ENCODE results near the gene ATRAID.

Gene ATRAID

GRCh38 chr2:27219091-27219490 lies 7.2 kb downstream of the ATRAID start:
- DNase-seq (ENCODE audit: low spot score): no peak

DNA sequence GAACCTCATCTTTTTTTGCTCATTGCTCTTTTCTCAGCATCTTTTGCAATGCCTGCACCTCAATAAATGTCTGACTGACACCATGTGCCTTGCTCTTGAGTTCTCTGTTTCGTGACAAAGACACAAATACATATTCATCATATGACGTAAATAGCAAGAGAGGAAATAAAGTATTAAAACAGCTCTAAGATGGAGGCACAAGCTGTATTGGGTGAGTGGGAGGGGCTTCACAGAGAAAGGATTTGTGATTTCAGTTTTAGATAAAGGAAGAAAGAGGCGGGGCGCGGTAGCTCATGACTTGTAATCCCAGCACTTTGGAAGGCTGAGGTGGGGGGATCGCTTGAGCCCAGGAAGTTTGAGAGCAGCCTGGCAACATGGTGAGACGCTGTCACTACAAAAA lies 8.2 kb downstream of the ATRAID start:
- DNase-seq (ENCODE audit: low spot score): no peak

- DNase-seq (ENCODE audit: low spot score): no peak
These were observed 9.3 kb downstream of the ATRAID start for GRCh38 chr2:27221166-27221565.

DNA sequence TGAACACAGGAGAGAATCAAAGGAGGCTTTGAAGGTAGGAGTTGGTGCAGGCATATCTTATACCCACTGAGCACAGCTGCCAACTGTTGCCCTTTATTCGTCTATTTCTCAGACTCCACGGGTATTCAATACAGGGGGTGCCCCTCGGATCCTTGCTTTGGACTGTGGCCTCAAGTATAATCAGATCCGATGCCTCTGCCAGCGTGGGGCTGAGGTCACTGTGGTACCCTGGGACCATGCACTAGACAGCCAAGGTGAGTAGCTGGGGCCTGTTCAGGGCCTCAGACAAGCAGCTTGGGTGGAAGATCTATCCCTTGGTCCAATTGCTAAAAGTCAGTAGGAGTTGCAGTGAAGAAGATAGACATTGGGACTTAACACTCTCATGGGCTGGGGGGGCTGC lies 10.6 kb downstream of the ATRAID start:
- no peak for DNase-seq (ENCODE audit: low spot score)

GRCh38 chr2:27223416-27223815 lies 11.6 kb downstream of the ATRAID start:
- no peak for DNase-seq (ENCODE audit: low spot score)

DNA sequence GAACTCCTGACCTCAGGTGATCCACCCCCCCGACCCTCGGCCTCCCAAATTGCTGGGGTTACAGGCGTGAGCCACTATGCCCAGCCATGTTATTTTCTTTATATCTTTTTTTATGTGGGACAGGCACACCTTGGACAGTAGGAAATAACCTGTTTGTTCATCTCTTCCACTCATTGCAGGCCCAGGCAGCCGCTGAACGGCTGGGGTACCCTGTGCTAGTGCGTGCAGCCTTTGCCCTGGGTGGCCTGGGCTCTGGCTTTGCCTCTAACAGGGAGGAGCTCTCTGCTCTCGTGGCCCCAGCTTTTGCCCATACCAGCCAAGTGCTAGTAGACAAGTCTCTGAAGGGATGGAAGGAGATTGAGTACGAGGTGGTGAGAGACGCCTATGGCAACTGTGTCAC lies 13.7 kb downstream of the ATRAID start:
- no peak for DNase-seq (ENCODE audit: low spot score)

DNA sequence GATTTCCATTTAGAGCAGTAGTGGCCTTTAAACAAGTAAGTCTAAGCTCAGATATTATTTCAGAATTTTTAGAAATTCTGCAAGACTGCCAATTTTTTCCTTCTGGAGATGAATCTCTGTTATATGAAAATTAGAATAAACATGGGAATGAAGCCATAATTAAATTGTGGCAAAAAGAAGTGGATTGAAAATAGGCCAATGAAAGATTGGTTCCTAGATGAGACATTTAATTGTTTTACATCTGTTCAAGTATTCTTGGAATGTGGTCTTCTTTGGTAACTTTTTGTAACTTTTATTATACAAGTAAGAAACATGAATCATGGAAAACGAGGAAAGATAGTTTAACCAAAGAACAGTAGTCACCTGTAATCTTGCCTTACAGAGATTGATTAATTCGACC lies 15.7 kb downstream of the ATRAID start:
- no peak for DNase-seq (ENCODE audit: low spot score)

DNA sequence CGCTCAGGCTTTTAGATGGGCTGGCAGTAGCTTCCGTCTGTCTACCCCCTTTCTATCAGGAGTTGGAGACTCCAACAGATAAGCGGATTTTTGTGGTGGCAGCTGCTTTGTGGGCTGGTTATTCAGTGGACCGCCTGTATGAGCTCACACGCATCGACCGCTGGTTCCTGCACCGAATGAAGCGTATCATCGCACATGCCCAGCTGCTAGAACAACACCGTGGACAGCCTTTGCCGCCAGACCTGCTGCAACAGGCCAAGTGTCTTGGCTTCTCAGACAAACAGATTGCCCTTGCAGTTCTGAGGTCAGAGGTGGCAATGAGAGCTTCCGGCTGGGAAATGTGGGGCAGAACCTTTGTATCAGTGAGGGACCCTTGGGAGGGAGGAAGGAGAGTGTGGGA lies 20.1 kb downstream of the ATRAID start:
- DNase-seq (ENCODE audit: low spot score): no peak

GRCh38 chr2:27233341-27233740 lies 21.5 kb downstream of the ATRAID start:
- DNase-seq (ENCODE audit: low spot score): no peak

DNA sequence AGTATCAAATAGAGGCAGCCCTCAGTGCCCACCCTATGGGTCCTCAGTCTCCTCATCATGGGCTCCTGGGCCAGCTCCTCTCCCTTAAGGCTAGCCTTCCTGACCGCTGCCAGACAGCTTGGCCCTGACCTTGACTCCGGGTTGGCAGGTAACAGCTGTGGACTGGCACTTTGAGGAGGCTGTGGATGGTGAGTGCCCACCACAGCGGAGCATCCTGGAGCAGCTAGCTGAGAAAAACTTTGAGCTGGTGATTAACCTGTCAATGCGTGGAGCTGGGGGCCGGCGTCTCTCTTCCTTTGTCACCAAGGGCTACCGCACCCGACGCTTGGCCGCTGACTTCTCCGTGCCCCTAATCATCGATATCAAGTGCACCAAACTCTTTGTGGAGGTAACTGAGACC lies 24.3 kb downstream of the ATRAID start:
- no peak for DNase-seq (ENCODE audit: low spot score)

GRCh38 chr2:27236626-27237025 lies 24.8 kb downstream of the ATRAID start:
- DNase-seq (ENCODE audit: low spot score): no peak

DNA sequence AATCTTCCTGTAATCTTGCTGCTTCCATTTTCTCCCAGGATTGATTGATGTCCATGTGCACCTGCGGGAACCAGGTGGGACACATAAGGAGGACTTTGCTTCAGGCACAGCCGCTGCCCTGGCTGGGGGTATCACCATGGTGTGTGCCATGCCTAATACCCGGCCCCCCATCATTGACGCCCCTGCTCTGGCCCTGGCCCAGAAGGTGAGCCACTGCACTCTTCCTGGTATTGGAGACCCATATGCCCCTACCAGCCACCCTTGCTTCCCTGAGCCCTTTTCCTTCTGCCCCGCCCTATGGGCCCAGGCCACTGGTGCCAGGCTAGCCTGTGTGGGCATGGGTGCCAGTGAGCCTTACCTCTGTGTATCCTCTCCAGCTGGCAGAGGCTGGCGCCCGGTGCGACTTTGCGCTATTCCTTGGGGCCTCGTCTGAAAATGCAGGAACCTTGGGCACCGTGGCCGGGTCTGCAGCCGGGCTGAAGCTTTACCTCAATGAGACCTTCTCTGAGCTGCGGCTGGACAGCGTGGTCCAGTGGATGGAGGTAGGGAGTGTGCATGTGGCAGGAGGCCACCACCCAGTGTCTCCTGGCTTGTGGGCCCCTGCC lies 25.6 kb downstream of the ATRAID start:
- DNase-seq (ENCODE audit: low spot score): no peak

GRCh38 chr2:27238976-27239375 lies 27.1 kb downstream of the ATRAID start:
- DNase-seq (ENCODE audit: low spot score): no peak

DNA sequence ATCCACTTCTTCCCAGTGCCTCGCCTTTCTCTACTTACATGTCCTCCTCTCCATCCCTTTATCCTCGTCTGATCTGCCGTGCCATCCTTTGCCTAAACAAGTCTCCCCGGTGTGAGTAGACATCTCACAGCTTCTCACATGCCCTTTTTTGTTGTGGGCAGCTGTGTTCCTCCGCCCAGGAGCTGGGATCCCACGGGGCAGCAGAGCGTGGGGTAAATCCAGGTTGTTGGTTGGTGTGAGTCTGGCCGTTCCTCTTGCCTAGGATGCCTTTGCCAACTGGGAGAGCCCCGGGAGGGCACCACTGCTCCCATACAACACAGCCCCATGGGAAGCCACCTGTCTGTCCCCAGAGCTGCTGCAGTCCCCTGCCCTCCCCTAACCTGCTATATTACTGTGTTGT lies 28.6 kb downstream of the ATRAID start:
- DNase-seq (ENCODE audit: low spot score): no peak

DNA sequence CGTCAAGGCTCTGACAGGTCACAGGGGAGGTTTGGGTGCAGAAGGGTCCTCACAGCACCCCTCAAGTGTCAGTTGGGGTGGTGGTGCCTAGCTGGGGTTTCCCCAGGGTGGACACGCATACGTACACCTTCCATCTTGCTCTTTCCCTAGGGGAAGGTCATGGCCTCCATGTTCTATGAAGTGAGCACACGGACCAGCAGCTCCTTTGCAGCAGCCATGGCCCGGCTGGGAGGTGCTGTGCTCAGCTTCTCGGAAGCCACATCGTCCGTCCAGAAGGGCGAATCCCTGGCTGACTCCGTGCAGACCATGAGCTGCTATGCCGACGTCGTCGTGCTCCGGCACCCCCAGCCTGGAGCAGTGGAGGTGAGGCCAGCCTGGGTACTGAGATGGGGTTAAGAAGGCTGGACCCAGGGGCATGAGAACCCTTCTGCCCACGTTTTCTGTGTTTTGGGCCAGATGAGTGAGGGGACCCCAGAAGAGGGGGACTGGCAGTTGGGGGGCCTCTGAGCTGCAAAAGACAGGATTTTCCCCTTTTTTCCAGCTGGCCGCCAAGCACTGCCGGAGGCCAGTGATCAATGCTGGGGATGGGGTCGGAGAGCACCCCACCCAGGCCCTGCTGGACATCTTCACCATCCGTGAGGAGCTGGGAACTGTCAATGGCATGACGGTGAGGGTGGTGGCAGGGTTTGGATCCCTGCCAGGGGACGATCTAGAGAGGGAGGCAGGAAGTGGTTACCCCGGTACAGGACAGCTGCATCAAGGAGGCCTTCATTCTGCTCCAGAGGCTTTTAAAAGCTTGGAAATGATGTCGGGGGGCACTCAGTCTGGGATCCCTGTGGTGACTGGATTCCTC lies 30.1 kb downstream of the ATRAID start:
- DNase-seq (ENCODE audit: low spot score): no peak

DNA sequence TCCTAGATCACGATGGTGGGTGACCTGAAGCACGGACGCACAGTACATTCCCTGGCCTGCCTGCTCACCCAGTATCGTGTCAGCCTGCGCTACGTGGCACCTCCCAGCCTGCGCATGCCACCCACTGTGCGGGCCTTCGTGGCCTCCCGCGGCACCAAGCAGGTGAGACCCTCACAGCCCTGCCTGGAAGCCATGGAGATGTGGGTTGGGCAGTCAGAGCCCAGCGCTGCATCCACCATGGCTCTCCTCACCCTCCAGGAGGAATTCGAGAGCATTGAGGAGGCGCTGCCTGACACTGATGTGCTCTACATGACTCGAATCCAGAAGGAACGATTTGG lies 30.7 kb downstream of the ATRAID start:
- no peak for DNase-seq (ENCODE audit: low spot score)

DNA sequence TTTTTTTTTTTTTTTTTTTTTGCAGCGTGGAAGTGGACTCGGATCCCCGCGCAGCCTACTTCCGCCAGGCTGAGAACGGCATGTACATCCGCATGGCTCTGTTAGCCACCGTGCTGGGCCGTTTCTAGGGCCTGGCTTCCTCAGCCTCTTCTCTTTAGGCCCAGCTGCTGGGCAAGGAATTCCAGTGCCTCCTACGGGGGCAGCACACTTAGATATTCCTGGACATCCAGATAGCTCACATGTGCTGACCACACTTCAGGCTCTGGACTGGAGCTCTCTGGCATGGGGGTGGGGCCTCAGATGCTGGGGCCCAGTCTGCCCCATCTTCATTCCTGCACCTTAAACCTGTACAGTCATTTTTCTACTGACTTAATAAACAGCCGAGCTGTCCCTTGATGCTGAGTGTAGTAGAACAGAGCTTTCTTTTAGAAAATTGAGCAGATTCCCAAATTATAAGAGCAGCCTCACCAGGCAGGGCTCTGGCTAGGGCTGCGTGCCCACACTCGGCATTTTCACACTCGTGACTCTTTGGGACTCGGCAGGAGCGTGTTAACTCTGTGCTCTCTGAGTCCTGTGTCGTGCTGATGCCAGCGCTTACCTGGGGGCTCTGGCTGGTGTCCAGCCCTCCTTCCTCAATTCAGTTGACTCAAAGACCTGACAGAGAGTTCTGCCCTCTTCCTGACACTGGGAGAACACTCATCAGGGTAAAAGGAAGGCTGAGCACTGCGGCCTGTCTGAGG lies 31.7 kb downstream of the ATRAID start:
- no peak for DNase-seq (ENCODE audit: low spot score)

GRCh38 chr2:27245116-27245515 lies 33.3 kb downstream of the ATRAID start:
- no peak for DNase-seq (ENCODE audit: low spot score)

DNA sequence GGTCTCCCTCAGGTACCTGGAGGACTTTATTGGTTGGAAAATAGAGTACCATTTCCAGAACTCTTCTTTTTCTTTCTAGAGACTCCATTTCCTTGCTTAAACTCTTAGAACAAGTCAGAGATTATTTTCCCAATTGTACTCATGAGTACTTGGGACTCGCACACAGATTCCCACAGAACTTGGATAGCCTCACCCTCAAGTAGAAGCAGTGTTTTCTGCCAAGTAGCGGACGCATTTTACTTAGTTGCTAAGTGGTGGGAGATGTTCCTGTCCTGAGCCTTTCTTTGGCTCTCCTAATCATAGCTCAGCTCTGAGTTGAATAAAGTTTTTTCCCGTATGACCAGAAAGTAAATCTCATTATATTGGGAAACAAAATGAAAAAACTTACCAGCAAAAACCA lies 33.8 kb downstream of the ATRAID start:
- no peak for DNase-seq (ENCODE audit: low spot score)

DNA sequence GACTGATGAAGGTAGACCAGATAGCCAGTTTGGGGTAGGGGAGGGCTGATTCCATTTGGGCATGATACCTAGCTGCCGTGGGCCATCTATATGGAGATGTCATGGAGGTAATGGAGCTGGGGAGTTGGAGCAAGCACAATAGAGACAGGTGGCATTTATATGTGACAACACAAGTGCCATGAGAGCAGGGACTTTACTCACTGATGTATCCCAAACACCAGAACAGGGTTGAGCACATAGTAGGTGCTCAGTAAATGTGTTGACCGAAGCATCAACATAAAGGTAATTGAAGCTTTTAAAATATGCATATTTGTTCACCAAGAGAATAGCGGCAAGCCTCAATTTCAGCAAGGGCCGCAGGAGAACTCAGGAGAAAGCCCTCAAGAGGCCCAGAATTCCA lies 36.1 kb downstream of the ATRAID start:
- DNase-seq (ENCODE audit: low spot score): no peak

DNA sequence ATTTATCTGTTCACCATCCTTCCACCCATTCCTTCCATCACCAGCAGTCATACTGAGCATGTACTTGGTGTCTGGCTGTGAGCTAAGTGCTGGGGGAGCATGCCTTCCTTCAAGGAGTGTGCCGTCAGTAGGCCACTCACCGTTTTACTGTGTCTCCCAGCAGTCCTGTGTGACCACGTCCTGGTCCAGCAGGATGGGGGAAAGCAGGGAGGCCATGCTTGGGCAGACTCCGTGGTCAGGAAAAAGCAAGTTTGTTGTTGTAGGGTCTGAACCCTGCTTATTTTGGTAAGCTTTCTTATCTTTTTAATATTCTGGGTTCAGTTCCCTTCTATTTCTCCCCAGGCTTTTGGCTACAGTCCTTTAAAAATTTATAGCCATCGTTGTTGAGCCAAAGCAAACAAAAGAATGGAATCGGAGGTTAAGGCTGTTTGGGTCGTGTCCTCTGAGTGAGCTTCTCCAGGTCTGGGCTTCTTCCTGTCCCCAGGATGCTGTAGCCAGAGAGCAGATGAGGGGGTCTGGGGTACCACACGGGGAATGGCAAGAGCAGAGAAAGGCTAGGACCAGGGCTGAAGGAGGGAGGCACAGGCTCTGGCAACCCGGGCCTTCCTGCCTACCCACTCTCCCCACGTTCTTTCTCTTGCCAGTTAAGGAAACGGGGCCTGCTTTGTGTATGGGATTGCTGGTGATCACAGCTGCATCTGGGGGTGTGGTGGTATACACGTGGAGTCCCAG lies 37.5 kb downstream of the ATRAID start:
- no peak for DNase-seq (ENCODE audit: low spot score)

- no peak for DNase-seq (ENCODE audit: low spot score)
These were observed 38.2 kb downstream of the ATRAID start for GRCh38 chr2:27249891-27250651.

Measured in hematopoietic multipotent progenitor cell treated with erythropoietin and hydrocortisone succinate and interleukin-3 and kit ligand, for 17 days (in vitro differentiated cells).